ENCODE data around the gene BAZ2B. TPM values are rescaled to one million over a fixed set of nuclear protein-coding genes. Genes with fewer than 3 reads are reported as not detected.

The BAZ2B gene
- total RNA-seq, 1 experiment from 2014 or later, result 34.9 TPM

- no peaks in the 10 kb centered on the region for H4K20me1 ChIP-seq (ENCODE audit: insufficient read depth)
- POLR2A ChIA-PET (ENCODE audit: unreplicated experiment), result no interaction called here
- no TSS peak for BruUV-seq (replicated peaks)
- no peak for TF ChIP-seq EZH2 (IDR thresholded peaks at IDR 0.05; ENCODE audit: low read depth)
- no peak for TF ChIP-seq CTCF (conservative IDR thresholded peaks at IDR 0.05)
- no peak overlapping the region for H3K4me2 ChIP-seq
- intact Hi-C loops (cut with micrococcal nuclease; ENCODE audit: unreplicated experiment), result no loop called here
- no peaks in the 10 kb centered on the region for H3K9me3 ChIP-seq (ENCODE audit: insufficient read depth, low read depth)
- H3K27ac ChIP-seq, result no peak overlapping the region
- CTCF ChIA-PET, result interaction anchor here (0.7 kb wide), 1 partner anchor 843 kb away, joined by 5 read pairs; no protein-coding TSS in a partner anchor
- no peak for DNase-seq
- no peak overlapping the region for H3K4me3 ChIP-seq
- H3K4me1 ChIP-seq (replicated peaks; ENCODE audit: insufficient read depth), result no peaks in the 10 kb centered on the region
- no peak overlapping the region for H2AFZ ChIP-seq
- H3K36me3 ChIP-seq (ENCODE audit: low read depth), result no peaks in the 10 kb centered on the region
- no peaks in the 10 kb centered on the region for H3K27me3 ChIP-seq (ENCODE audit: insufficient read depth, low read depth)
- no peaks in the 10 kb centered on the region for H3K9me2 ChIP-seq (ENCODE audit: insufficient read depth)
- H3K79me2 ChIP-seq (ENCODE audit: low read depth), result no peaks in the 10 kb centered on the region
- no peaks in the 10 kb centered on the region for H3F3A ChIP-seq (ENCODE audit: insufficient read depth, low read depth)
These were observed 166.2 kb downstream of the BAZ2B start for GRCh38 chr2:159450180-159450579.

GRCh38 chr2:159449504-159450124, 166.7 kb downstream of the BAZ2B start:
- no peak overlapping the region for H3K4me3 ChIP-seq
- TF ChIP-seq EZH2 (IDR thresholded peaks at IDR 0.05; ENCODE audit: low read depth) (no peak), CTCF (conservative IDR thresholded peaks at IDR 0.05) (no peak)
- H3K36me3 ChIP-seq (ENCODE audit: low read depth), result no peaks in the 10 kb centered on the region
- DNase-seq, result no peak
- H3K4me2 ChIP-seq, result no peak overlapping the region
- no peaks in the 10 kb centered on the region for H4K20me1 ChIP-seq (ENCODE audit: insufficient read depth)
- H3K9me3 ChIP-seq (ENCODE audit: insufficient read depth, low read depth), result no peaks in the 10 kb centered on the region
- H3K27me3 ChIP-seq (ENCODE audit: insufficient read depth, low read depth), result no peaks in the 10 kb centered on the region
- H3K4me1 ChIP-seq (replicated peaks; ENCODE audit: insufficient read depth), result no peaks in the 10 kb centered on the region
- ChIA-PET CTCF (interaction anchor here (0.7 kb wide), 1 partner anchor 844 kb away, joined by 5 read pairs; no protein-coding TSS in a partner anchor), POLR2A (ENCODE audit: unreplicated experiment) (no interaction called here)
- H3F3A ChIP-seq (ENCODE audit: insufficient read depth, low read depth), result no peaks in the 10 kb centered on the region
- no peak overlapping the region for H3K27ac ChIP-seq
- no TSS peak for BruUV-seq (replicated peaks)
- no peak overlapping the region for H2AFZ ChIP-seq
- H3K9me2 ChIP-seq (ENCODE audit: insufficient read depth), result no peaks in the 10 kb centered on the region
- no peaks in the 10 kb centered on the region for H3K79me2 ChIP-seq (ENCODE audit: low read depth)
- intact Hi-C loops (cut with micrococcal nuclease; ENCODE audit: unreplicated experiment), result no loop called here

GRCh38 chr2:159446817-159447216, 169.5 kb downstream of the BAZ2B start:
- Histone ChIP-seq H3K4me1 (replicated peaks; ENCODE audit: insufficient read depth) (no peaks in the 10 kb centered on the region), H3F3A (ENCODE audit: insufficient read depth, low read depth) (no peaks in the 10 kb centered on the region), H2AFZ (no peak overlapping the region), H3K36me3 (ENCODE audit: low read depth) (peaks cover 4% of the 10 kb centered on the region; the same call in 1 of the 2 replicates), H3K4me3 (no peak overlapping the region), H3K9me3 (ENCODE audit: insufficient read depth, low read depth) (no peaks in the 10 kb centered on the region), H3K27ac (no peak overlapping the region), H3K4me2 (no peak overlapping the region), H3K9me2 (ENCODE audit: insufficient read depth) (no peaks in the 10 kb centered on the region), H3K79me2 (ENCODE audit: low read depth) (no peaks in the 10 kb centered on the region), H3K27me3 (ENCODE audit: insufficient read depth, low read depth) (no peaks in the 10 kb centered on the region), H4K20me1 (ENCODE audit: insufficient read depth) (no peaks in the 10 kb centered on the region)
- no peak for DNase-seq
- no TSS peak for BruUV-seq (replicated peaks)
- POLR2A ChIA-PET (ENCODE audit: unreplicated experiment), result interaction anchor here (0.5 kb wide), 1 partner anchor 256 kb away, joined by 5 read pairs; no protein-coding TSS in a partner anchor
- TF ChIP-seq EZH2 (IDR thresholded peaks at IDR 0.05; ENCODE audit: low read depth) (no peak), CTCF (conservative IDR thresholded peaks at IDR 0.05) (no peak)
- intact Hi-C loops (cut with micrococcal nuclease; ENCODE audit: unreplicated experiment), result no loop called here
- CTCF ChIA-PET, result no interaction called here

Measured in PC-9 (cell line).